GM23338 (cell line): ENCODE data around the gene RTEL1. TPM values are rescaled to one million over a fixed set of nuclear protein-coding genes. Genes with fewer than 3 reads are reported as not detected.

ENCODE experiments used
- ATAC-seq: fragments of 200-7000 bp; cut with Tn5 transposase; 3 replicates; pipeline ENCODE4 v1.9.1; 2020
- DNase-seq: peaks from one replicate; pipeline ENCODE4 v3.0.0-alpha.2; 2015; ENCODE audit warnings: low spot score
- H2AFZ ChIP-seq: fragments of 200-600 bp; sonication (generic); 2 replicates; pipeline ENCODE4 v1.8.0; 2016; ENCODE audit warnings: antibody characterized with exemption, mild to moderate bottlenecking, moderate library complexity
- H3F3A ChIP-seq: fragments of 200-600 bp; sonication (generic); replicated peaks from 2 replicates; pipeline ENCODE4 v1.8.0; 2017; ENCODE audit warnings: antibody characterized with exemption, mixed run types, low read depth
- H3K27ac ChIP-seq: fragments of 200-600 bp; sonication (generic); 2 replicates; pipeline ENCODE4 v1.6.1; 2016; ENCODE audit warnings: low read depth
- H3K27me3 ChIP-seq: fragments of 200-600 bp; sonication (generic); 2 replicates; pipeline ENCODE4 v1.8.0; 2016; ENCODE audit warnings: mild to moderate bottlenecking, mixed run types, moderate library complexity; ENCODE audit not compliant: insufficient read depth
- H3K36me3 ChIP-seq: fragments of 200-600 bp; sonication (generic); 2 replicates; pipeline ENCODE4 v1.8.0; 2016; ENCODE audit warnings: mild to moderate bottlenecking; ENCODE audit not compliant: insufficient read depth
- H3K4me1 ChIP-seq: fragments of 200-600 bp; sonication (generic); 2 replicates; pipeline ENCODE4 v1.8.0; 2016; ENCODE audit warnings: mild to moderate bottlenecking, moderate library complexity; ENCODE audit not compliant: insufficient read depth
- H3K4me2 ChIP-seq: fragments of 200-600 bp; sonication (generic); 2 replicates; pipeline ENCODE4 v1.7.1; 2017; ENCODE audit warnings: mixed run types
- H3K4me3 ChIP-seq: fragments of 200-600 bp; sonication (generic); 2 replicates; pipeline ENCODE4 v1.6.1; 2016; ENCODE audit warnings: mixed run types
- H3K79me2 ChIP-seq: fragments of 200-600 bp; sonication (generic); replicated peaks from 2 replicates; pipeline ENCODE4 v1.8.0; 2017; ENCODE audit warnings: mild to moderate bottlenecking; ENCODE audit not compliant: insufficient read depth
- H3K9me2 ChIP-seq: fragments of 200-600 bp; sonication (generic); 2 replicates; pipeline ENCODE4 v1.8.0; 2017; ENCODE audit not compliant: insufficient read depth
- H4K20me1 ChIP-seq: fragments of 200-600 bp; sonication (generic); replicated peaks from 2 replicates; pipeline ENCODE4 v1.8.0; 2017; ENCODE audit warnings: mild to moderate bottlenecking; ENCODE audit not compliant: insufficient read depth
- H3K27ac Mint-ChIP-seq: 2 replicates; pipeline ENCODE4 v1.8.0; 2020; ENCODE audit warnings: inconsistent platforms, mild to moderate bottlenecking, moderate library complexity, mixed read lengths
- H3K27me3 Mint-ChIP-seq: 3 replicates; pipeline ENCODE4 v1.8.0; 2022; ENCODE audit warnings: low read depth, mild to moderate bottlenecking, moderate library complexity, mixed read lengths, inconsistent platforms; ENCODE audit not compliant: insufficient read depth, poor library complexity
- H3K36me3 Mint-ChIP-seq: 3 replicates; pipeline ENCODE4 v1.8.0; 2021; ENCODE audit warnings: low read depth, mild to moderate bottlenecking, inconsistent platforms, moderate library complexity, mixed read lengths
- H3K4me1 Mint-ChIP-seq: 3 replicates; pipeline ENCODE4 v1.8.0; 2020; ENCODE audit warnings: mild to moderate bottlenecking, inconsistent platforms, mixed read lengths
- H3K4me3 Mint-ChIP-seq: 3 replicates; pipeline ENCODE4 v1.8.0; 2021; ENCODE audit warnings: moderate library complexity, mild to moderate bottlenecking, inconsistent platforms, mixed read lengths
- H3K9me3 Mint-ChIP-seq: 3 replicates; pipeline ENCODE4 v1.8.0; 2020; ENCODE audit warnings: moderate library complexity, mild to moderate bottlenecking, inconsistent platforms, mixed read lengths
- CREB1 ChIP-seq: fragments of 250-450 bp; sonication (Bioruptor Pico); IDR thresholded peaks from 2 replicates; pipeline ENCODE4 v1.5.0; 2020; ENCODE audit warnings: low read depth, mild to moderate bottlenecking, moderate library complexity
- EZH2 ChIP-seq: fragments of 200-600 bp; sonication (generic); IDR thresholded peaks from one replicate; pipeline ENCODE4 v1.8.0; 2017; ENCODE audit warnings: antibody characterized with exemption, mild to moderate bottlenecking, low read depth; ENCODE audit not compliant: unreplicated experiment
- EZH2phosphoT487 ChIP-seq: fragments of 200-600 bp; sonication (generic); IDR thresholded peaks from one replicate; pipeline ENCODE4 v1.8.1; 2018; ENCODE audit warnings: antibody characterized with exemption; ENCODE audit not compliant: unreplicated experiment
- JUNB ChIP-seq: IDR thresholded peaks from one replicate; pipeline ENCODE4 v1.6.1; 2016; ENCODE audit warnings: antibody characterized with exemption; ENCODE audit not compliant: unreplicated experiment
- NANOG ChIP-seq: IDR thresholded peaks from 2 replicates; pipeline ENCODE4 v1.6.1; 2016; ENCODE audit warnings: antibody characterized with exemption, borderline replicate concordance
- POLR2AphosphoS5 ChIP-seq: IDR thresholded peaks from 2 replicates; pipeline ENCODE4 v1.6.1; 2016; ENCODE audit warnings: antibody characterized with exemption, low read depth
- REST ChIP-seq: IDR thresholded peaks from one replicate; pipeline ENCODE4 v1.6.1; 2018; ENCODE audit warnings: antibody characterized with exemption; ENCODE audit not compliant: unreplicated experiment
- STAT1 ChIP-seq: IDR thresholded peaks from one replicate; pipeline ENCODE4 v1.6.1; 2016; ENCODE audit warnings: antibody characterized with exemption; ENCODE audit not compliant: unreplicated experiment
- ZNF114 ChIP-seq: fragments of 250-450 bp; sonication (Bioruptor Pico); IDR thresholded peaks from 2 replicates; pipeline ENCODE4 v1.5.0; 2020; ENCODE audit warnings: mild to moderate bottlenecking, moderate library complexity
- ZNF331 ChIP-seq: fragments of 250-450 bp; sonication (Bioruptor Pico); IDR thresholded peaks from 2 replicates; pipeline ENCODE4 v1.5.0; 2020; ENCODE audit warnings: low read depth, mild to moderate bottlenecking, moderate library complexity
- ZNF462 ChIP-seq: fragments of 250-450 bp; sonication (Bioruptor Pico); IDR thresholded peaks from 2 replicates; pipeline ENCODE4 v1.5.0; 2020; ENCODE audit warnings: mild to moderate bottlenecking, moderate library complexity
- polyA plus RNA-seq: library from polyadenylated mRNA; unstranded; fragments of >200 nt; fragmentation: Nextera tagmentation; extraction: Ambion mirVana; gene quantifications from 2 replicates; pipeline ENCODE4 v1.2.1, GENCODE V29; 2016
- total RNA-seq: library from RNA; depleted of rRNA; stranded (reverse); fragments of >200 nt; shearing (Covaris generic); gene quantifications from 2 replicates; pipeline ENCODE4 v1.2.3, GENCODE V29; 2014
- TF ChIP-seq, protein P1 (sequence below): IDR thresholded peaks from 2 replicates; pipeline ENCODE4 v1.6.1; 2016; ENCODE audit warnings: antibody characterized with exemption
- TF ChIP-seq, protein P2 (sequence below), 2 experiments: fragments of 200-600 bp in 1 of 2; sonication (generic) in 1 of 2; conservative IDR thresholded peaks; 2 replicates each; pipeline versions ENCODE4 v1.5.1 to v1.6.1; 2016 to 2017; ENCODE audit warnings: antibody characterized with exemption in 2 of 2, low read depth in 2 of 2, mild to moderate bottlenecking in 2 of 2, moderate library complexity in 1 of 2

The RTEL1 gene
- total and polyA plus RNA-seq, 2 experiments from 2014 or later: 14.2 to 34.5 TPM

DNA sequence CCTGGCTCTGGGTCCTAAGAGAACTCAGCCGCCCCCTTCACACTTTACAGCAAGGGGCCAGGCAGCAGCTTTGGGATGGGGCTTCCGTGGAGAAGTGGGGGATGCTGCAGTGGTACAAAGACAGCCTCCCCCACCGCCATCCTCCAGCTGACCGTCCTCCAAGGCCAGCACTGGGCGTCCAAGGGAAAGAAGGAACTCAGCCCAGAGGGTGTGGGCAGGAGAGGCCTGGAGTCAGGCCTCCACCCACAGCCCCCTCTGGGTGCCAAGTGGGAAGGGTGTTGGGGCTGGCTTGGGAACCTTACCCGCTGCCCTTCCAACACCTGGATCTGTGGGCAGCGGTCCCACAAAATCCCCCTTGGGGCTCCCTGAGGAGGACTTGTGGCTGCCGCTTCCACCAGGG lies 18.0 kb upstream of the RTEL1 start:
- Histone ChIP-seq H3K36me3 (no peaks in the 10 kb centered on the region), H3F3A (peaks cover 9% of the 10 kb centered on the region; the same call in 1 of the 2 replicates), H4K20me1 (no peaks in the 10 kb centered on the region), H3K27me3 (no peaks in the 10 kb centered on the region), H3K9me2 (no peaks in the 10 kb centered on the region), H3K4me2 (no peak overlapping the region), H3K4me1 (peaks cover 7% of the 10 kb centered on the region; the same call in 1 of the 2 replicates), H3K4me3 (no peak overlapping the region), H3K79me2 (no peaks in the 10 kb centered on the region), H2AFZ (no peak overlapping the region), H3K27ac (no peak overlapping the region)
- peaks cover 11% of the 10 kb centered on the region for H3K4me1 Mint-ChIP-seq
- H3K9me3 Mint-ChIP-seq: no peaks in the 10 kb centered on the region
- no peak for TF ChIP-seq REST
- TF ChIP-seq JUNB: no peak
- TF ChIP-seq EZH2phosphoT487: no peak
- TF ChIP-seq STAT1: no peak
- TF ChIP-seq ZNF462 (CRISPR knock-in tag): no peak
- no peak for TF ChIP-seq ZNF114 (CRISPR knock-in tag)
- TF ChIP-seq ZNF331 (CRISPR knock-in tag): no peak
- no peak for TF ChIP-seq NANOG
- no peak for TF ChIP-seq EZH2
- no peak for TF ChIP-seq CREB1 (CRISPR knock-in tag)
- TF ChIP-seq, protein P1, sequence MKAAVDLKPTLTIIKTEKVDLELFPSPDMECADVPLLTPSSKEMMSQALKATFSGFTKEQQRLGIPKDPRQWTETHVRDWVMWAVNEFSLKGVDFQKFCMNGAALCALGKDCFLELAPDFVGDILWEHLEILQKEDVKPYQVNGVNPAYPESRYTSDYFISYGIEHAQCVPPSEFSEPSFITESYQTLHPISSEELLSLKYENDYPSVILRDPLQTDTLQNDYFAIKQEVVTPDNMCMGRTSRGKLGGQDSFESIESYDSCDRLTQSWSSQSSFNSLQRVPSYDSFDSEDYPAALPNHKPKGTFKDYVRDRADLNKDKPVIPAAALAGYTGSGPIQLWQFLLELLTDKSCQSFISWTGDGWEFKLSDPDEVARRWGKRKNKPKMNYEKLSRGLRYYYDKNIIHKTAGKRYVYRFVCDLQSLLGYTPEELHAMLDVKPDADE: no peak
- TF ChIP-seq POLR2AphosphoS5: no peak
- TF ChIP-seq, protein P2, sequence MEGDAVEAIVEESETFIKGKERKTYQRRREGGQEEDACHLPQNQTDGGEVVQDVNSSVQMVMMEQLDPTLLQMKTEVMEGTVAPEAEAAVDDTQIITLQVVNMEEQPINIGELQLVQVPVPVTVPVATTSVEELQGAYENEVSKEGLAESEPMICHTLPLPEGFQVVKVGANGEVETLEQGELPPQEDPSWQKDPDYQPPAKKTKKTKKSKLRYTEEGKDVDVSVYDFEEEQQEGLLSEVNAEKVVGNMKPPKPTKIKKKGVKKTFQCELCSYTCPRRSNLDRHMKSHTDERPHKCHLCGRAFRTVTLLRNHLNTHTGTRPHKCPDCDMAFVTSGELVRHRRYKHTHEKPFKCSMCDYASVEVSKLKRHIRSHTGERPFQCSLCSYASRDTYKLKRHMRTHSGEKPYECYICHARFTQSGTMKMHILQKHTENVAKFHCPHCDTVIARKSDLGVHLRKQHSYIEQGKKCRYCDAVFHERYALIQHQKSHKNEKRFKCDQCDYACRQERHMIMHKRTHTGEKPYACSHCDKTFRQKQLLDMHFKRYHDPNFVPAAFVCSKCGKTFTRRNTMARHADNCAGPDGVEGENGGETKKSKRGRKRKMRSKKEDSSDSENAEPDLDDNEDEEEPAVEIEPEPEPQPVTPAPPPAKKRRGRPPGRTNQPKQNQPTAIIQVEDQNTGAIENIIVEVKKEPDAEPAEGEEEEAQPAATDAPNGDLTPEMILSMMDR (conservative IDR thresholded peaks at IDR 0.05; ENCODE audit: low read depth in 2 of 2): no peak
- no peak for DNase-seq
- no peak for ATAC-seq
- peaks cover 14% of the 10 kb centered on the region for H3K27me3 Mint-ChIP-seq
- H3K36me3 Mint-ChIP-seq: peaks cover 3% of the 10 kb centered on the region; the same call in 1 of the 3 replicates
- no peak overlapping the region for H3K4me3 Mint-ChIP-seq
- no peak overlapping the region for H3K27ac Mint-ChIP-seq
